HCT116 (cell line): ENCODE measurements around the gene MAN2B2.

Experiments
- FOSL1 ChIP-seq: IDR thresholded peaks from 2 replicates; pipeline ENCODE4 v1.6.1; 2012; ENCODE audit warnings: low read depth
- POLR2A ChIP-seq: IDR thresholded peaks from 2 replicates; pipeline ENCODE4 v1.7.0; 2011; ENCODE audit warnings: borderline replicate concordance; ENCODE audit not compliant: insufficient read depth, insufficient read length; ENCODE audit errors: extremely low read depth
- POLR2AphosphoS5 ChIP-seq: IDR thresholded peaks from 2 replicates; pipeline ENCODE4 v1.6.1; 2011; ENCODE audit warnings: mild to moderate bottlenecking, low read depth, low read length, moderate library complexity
- TF ChIP-seq, protein P1 (sequence below), 3 experiments: fragments of 200-600 bp in 1 of 3; sonication (generic) in 1 of 3; IDR thresholded peaks in 2 of 3; conservative IDR thresholded peaks in 1 of 3; 2 replicates each; pipeline ENCODE4 v1.5.1; 2012 to 2017; ENCODE audit warnings: low read depth in 2 of 3, low read length in 2 of 3, antibody characterized with exemption in 1 of 3, borderline replicate concordance in 1 of 3, control low read depth in 1 of 3, mild to moderate bottlenecking in 1 of 3, mixed read lengths in 1 of 3, mixed run types in 1 of 3, moderate library complexity in 1 of 3; ENCODE audit not compliant: insufficient read depth in 1 of 3

- TF ChIP-seq, protein P1, sequence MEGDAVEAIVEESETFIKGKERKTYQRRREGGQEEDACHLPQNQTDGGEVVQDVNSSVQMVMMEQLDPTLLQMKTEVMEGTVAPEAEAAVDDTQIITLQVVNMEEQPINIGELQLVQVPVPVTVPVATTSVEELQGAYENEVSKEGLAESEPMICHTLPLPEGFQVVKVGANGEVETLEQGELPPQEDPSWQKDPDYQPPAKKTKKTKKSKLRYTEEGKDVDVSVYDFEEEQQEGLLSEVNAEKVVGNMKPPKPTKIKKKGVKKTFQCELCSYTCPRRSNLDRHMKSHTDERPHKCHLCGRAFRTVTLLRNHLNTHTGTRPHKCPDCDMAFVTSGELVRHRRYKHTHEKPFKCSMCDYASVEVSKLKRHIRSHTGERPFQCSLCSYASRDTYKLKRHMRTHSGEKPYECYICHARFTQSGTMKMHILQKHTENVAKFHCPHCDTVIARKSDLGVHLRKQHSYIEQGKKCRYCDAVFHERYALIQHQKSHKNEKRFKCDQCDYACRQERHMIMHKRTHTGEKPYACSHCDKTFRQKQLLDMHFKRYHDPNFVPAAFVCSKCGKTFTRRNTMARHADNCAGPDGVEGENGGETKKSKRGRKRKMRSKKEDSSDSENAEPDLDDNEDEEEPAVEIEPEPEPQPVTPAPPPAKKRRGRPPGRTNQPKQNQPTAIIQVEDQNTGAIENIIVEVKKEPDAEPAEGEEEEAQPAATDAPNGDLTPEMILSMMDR (IDR thresholded peaks at IDR 0.05 in 2 of 3, conservative IDR thresholded peaks at IDR 0.05 in 1 of 3; ENCODE audit: borderline replicate concordance in 1 of 3, insufficient read depth in 1 of 3, low read depth in 2 of 3, low read length in 2 of 3) = no peak
- TF ChIP-seq POLR2AphosphoS5 = no peak
- no peak for TF ChIP-seq POLR2A
- TF ChIP-seq FOSL1 = no peak
These were observed 44.7 kb downstream of the MAN2B2 start for GRCh38 chr4:6619466-6620255.
